NCI-H748 (cell line): Measurements from ENCODE around the gene METTL9.
"Not testable (repeated sequence)": the region's sequence is repeated elsewhere in the genome, so short reads cannot be mapped to it uniquely, and the experiment has no call there.

Source experiments
- DNase-seq: peaks from one replicate; lab custom pipeline; 2025; ENCODE audit not compliant: unreplicated experiment; lab: John Stamatoyannopoulos, UW

METTL9 gene

DNA sequence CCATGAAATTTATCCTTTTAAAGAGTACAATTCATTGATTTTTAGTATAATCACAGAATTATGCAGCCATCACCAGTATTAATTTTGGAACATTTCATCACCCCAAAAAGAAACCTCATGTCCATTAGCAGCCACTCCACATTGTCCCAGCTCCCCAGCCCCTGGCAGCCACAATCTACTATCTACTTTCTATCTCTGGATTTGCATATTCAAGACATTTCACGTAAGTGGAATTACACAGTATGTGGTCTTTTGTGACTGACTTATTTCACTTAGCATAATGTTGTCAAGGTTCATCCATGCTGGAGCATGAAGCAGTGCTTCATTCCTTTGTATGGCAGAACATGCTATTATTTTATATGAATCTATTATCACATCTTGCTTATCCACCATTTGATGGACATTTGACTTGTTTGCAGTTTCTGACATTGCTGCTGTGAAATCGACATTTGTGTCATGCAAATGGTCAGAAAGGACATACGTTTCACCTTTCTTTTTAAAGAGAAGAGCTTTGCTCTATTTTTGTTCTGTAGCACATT lies 10.7 kb downstream of the METTL9 start:
- no peak for DNase-seq

DNA sequence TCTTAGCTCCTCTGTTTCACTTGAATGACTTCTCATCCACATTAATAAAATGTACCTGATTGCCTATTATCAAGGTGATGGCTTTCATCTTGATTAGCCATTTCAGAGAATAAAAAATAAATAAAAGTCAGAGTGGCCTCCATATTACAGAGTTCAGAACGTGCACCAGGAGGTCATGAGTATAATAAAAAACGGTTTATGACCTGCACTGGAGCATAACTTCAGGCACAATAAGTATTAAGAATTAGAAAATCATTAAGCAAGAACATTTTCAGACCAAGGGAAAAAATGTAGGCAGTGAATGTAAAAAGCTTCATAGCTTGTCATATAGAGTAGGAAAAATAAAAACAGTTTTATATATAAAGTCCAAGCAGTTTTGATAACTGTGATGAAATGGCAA lies 11.4 kb downstream of the METTL9 start:
- no peak for DNase-seq

DNA sequence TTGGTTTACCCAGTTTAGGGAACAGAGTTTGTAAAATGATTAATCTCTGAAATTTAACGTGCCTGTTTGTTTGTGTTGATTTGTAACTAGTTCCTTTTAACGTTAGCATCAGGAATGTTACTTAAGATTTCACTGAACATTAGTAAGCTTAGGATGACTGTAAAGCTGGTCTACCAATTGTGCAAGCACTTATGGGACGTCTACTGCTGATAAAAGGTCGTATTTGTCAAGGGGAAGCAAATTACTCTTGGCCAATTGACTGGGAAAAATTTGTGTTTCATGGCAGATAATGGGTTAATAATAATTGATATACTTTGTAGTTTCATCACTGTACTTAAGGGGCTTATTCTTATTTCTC lies 11.8 kb downstream of the METTL9 start:
- no peak for DNase-seq

DNA sequence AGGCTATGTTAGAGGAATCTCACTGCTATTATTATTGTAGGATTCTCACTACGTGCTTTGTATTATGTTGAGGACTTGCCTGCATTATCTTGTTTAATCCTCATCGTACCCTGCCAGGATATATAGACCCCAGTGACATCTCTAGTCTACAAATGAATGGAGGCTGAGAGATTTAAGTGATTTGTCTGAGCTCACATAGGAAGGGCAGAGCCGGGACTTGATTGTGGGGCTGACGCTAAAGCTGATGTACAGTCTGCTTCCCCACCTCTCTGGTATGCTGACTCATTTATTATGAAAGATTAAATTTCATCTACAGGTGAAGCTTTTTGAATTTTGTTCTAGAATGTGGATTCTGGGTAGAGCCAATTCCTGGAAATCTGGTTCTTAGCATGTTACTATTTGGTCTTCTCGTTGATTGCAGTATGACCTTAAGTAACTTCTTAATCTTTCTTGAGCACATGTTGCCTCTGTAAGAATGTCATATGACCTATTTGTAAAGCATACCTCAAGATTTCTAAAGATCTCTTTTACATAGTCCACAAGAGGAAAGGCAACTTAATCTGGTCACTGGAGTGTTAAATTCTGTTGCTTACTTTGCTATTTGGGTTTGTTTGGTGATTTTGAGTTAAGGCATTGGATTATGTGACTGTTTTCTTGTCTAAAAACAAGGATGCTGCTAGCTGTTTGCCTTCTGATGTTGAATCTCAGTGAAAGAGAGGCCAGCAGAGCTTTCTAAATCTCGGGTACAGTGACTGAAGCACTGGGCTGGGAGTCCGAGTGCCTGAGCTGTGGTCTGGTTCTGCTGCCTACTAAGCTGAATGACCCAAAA lies 12.4 kb downstream of the METTL9 start:
- DNase-seq: no peak

DNA sequence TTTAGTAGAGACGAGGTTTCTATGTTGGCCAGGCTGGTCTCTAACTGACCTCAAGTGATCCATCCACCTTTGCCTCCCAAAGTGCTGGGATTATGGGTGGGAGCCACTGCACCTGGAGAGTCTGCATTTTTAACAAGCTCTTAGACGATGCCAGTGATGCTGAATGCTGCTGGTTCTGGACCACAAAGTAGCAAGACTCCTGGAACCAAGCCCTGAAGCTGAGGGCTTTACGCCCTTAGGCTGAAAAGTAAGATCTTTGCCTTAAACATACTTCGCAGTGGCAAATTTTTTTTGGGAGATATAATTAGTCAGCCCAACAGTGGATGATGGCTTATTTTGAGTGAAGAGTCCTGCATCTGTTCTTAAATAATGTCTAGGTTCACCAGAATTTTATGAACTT lies 14.0 kb downstream of the METTL9 start:
- DNase-seq: no peak

DNA sequence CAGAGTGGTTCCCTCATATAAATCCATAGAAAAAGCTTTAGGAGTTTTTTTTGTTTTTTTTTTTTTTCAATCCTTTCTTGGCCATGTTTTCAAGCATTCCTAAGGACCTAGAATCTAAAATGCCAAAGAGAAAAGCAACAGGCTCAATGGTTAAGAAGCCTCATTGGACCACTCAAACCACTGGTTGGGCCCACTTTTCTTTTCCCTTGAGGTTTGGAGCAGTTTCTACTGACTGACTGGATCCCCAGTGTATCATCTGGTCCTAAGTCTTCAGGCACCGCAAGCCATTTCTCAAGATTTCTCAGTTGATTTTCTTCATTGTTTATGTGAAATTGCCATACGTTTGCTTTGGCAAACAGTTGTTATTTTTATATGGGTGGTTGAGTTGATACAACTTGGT lies 14.4 kb downstream of the METTL9 start:
- DNase-seq: no peak

DNA sequence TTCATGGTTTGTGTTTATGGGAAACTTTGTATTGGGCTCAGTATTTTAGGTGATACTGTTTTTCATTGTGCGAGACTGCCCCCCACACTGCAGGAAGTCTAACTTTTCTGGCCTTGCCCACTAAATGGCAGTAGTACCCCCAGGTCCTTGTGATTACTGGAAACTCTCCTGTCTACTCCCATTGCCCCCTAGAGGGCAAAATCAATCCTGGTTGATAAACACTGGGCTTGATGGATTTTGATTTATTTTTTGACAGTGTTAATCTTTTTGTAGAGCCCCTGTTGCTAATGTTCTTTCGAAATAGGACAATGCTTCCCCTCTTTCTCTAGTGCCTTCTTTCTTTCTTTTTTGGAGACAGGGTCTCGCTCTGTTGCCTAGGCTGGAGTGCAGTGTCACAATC lies 15.5 kb downstream of the METTL9 start:
- DNase-seq: no peak

DNA sequence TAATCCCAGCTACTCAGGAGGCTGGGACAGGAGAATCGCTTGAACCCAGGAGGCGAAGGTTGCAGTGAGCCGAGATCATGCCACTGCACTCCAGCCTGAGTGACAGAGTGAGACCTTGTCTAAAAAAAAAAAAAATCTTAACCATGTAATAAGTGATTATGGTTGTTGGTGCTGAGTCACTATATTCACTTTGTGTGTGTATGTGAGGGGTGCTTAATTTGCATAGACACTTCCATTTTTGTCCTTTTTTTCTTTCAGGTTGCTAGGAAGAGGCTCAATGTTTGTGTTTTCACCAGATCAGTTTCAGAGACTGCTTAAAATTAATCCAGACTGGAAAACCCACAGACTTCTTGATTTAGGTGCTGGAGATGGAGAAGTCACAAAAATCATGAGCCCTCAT lies 18.2 kb downstream of the METTL9 start:
- no peak for DNase-seq

DNA sequence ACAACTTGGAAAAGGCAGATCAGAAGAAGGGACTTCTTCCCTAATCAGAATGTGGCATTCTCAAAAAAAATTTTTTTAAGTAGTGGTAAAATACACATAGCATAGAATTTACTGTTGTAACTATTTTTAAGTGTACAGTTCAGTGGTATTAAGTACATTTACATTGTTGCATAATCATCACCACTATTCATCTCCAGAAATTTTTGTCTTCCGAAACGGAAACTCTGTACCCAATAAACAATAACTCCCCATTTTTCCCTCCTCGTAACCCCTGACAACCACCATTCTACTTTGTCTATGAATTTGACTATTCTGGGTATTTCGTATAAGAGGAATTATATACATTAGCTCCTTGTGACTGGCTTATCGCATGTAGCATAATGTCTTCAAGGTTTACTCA lies 18.9 kb downstream of the METTL9 start:
- DNase-seq: no peak

DNA sequence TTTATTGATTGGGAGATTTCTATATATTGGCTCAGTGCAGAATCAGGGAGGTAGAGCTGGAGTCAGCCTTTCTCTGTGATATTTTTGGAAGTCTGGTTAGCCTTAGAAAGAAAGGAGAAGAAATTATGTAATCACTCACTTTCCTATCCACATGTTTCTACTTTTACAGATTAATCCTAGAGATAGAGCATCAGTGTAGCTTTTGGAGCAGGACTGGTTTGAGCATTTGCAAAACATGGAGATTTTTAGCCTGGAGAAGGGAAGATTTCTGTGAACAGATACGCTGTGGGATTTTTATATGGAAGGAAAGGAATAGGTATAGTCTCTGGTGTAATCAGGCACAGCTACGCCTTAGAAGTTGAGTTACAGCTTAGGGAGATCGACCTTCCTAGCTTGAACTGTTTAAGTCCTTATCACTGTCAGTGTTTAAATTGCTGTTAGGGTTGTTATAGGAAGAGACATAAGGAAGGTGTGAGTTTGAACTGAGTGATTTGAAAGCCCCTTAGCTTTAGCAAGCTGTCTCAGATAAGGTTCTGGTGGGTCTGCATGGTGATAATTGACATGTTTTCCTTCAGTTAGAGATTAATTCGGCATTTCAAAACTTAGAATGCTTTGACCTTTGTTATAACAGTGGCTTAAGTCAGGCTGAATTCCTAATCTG lies 20.5 kb downstream of the METTL9 start:
- no peak for DNase-seq

DNA sequence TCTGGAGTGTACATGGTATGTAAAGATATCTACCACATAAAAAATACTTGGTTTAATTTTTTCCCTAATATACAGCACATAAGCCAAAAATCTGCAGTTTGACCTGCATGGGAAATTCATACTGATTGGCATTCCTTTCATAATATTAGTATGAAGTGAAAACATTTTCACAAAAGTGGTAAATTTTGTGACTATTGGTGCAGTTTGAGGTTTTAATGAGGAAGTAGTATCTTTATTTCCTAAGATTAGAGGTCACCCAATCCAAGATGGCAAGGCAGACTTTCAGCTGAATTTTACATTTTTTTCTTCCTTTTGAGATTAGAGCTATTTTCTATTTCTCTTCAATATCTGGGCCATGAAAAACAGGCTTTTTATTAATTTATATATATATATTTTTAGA lies 21.2 kb downstream of the METTL9 start:
- no peak for DNase-seq

DNA sequence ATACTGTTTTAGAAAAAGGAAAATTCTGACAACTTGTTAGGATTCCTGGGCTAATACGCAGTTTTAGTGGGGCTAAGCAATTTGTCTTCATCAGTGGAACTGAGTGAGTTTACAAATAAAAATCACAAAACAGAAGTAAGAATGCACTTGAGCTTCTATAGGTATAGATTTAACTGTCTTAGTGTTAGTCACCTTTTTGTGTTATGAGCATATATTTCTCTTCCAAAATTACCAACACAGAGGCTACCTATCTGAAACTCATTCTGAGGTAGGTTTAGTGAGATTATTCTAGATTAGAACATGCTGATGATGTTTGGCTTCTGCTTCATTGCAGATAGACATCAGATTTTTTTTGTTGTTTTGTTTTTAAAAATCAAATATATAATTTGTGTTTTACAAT lies 23.2 kb downstream of the METTL9 start:
- no peak for DNase-seq

DNA sequence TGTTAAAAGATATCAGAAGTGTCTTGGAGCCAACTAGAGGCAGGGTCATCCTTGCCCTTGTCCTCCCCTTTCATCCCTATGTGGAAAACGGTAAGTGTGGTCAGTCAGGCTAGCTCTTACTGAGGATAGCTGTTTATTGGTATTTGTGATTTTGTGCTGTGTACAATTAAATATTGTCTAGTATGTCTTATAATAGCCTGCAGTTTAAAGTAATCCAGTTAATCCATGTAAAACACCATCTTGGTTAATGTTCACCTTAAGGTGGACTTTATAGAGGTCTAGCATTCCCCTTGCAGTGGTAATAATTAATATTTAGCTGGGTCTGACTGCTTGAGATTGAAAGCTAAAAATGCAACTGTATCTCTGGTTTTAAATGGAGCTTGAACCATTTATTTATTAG lies 25.6 kb downstream of the METTL9 start:
- no peak for DNase-seq

DNA sequence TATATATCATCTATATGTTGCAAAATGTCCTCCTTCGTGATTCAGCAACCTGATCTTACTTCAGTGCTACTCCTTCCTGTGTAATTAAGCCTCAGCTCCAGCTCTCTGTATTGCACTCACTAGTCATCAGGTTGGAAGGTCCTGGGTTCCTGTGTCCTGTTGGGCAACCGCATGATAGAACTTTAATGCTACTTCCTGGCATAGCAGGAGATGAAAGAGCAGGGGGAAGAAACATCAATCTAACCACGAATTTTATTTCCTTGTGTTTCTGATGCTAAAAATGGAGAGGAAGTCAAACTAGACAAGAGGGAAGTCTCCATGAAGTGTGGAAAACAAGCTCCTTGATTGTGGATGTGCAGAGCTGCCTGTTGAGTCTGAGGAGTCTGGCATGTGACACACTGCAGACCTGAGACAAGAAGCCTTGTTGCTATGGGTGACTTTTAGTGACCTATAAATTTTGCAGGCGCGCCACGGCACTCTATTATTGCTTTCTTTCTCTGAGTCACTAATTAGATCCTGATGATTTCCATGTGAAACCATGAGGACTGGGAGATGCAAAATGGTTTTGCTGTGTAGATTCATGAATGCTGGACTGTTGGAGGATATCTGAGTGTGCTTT lies 27.4 kb downstream of the METTL9 start:
- no peak for DNase-seq

DNA sequence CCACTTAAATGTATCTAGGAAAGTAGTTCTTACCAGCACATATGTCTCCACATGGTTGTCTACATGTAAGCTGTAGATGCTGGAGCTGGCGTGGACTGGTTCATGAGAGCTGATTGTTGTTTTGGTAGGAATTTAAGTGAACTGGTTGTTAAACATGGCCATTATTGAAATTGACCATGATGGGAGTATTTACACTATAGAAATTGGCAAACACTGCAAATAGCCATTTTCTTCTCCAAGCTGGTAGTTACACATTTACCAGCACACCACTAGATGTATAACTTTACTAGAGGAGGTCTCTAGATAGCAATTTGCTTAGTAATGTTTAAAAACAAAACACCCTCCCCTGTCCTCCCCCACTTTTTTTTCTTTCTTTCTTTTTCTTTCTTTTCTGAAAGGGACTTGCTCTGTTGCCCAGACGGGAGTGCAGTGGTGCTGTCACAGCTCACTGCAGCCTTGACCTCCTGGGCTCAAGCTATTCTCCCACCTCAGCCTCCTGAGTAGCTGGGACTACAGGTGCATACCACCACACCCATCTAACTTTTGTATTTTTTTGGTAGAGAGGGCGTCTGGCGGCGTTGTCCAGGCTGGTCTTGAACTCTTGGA lies 28.8 kb downstream of the METTL9 start:
- DNase-seq: no peak

DNA sequence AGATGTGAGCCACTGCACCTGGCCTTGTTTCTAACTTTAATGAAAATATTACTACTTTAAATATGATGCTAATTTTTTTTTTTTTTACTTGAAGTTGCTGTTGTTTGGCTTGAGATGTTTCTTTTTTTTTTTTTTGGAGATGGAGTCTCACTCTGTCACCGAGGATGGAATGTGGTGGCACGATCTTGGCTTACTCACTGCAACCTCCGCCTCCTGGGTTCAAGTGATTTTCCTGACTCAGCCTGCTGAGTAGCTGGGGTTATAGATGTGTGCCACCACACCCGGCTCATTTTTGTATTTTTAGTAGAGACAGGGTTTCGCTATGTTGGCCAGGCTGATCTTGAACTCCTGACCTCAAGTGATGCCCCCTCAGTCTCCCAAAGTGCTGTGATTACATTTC lies 29.4 kb downstream of the METTL9 start:
- no peak for DNase-seq

DNA sequence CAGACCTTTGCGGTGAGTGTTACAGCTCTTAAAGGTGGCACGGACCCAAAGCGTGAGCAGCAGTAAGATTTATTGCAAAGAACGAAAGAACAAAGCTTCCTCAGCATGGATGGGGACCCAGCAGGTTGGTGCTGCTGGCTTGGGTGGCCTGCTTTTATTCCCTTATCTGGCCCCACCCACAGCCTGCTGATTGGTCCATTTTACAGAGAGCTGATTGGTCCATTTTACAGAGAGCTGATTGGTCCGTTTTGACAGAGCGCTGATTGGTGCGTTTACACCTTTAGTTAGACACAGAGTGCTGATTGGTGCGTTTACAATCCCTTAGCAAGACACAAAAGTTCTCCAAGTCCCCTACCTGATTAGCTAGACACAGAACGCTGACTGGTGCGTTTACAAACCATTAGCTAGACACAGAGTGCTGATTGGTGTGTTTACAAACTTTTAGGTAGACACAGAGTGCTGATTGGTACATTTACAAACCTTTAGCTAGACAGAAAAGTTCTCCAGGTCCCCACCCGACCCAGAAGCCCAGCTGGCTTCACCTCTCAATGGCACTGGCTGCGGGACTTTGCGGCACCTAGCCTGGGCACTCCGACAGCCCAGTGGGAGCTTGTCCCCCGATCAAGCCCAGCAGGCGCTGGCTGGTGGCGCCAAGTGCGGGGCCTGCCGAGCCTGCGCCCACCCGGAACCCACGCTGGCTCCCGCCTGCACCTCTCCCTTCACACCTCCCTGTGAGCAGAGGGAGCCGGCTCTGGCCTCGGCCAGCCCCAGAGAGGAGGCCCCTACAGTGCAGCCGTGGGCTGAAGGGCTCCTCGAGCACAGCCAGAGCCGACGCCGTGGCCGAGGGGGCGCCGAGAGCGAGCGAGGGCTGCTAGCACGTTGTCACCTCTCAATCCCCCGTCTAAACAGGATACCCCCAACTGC lies 30.5 kb downstream of the METTL9 start:
- not testable (repeated sequence) for DNase-seq

DNA sequence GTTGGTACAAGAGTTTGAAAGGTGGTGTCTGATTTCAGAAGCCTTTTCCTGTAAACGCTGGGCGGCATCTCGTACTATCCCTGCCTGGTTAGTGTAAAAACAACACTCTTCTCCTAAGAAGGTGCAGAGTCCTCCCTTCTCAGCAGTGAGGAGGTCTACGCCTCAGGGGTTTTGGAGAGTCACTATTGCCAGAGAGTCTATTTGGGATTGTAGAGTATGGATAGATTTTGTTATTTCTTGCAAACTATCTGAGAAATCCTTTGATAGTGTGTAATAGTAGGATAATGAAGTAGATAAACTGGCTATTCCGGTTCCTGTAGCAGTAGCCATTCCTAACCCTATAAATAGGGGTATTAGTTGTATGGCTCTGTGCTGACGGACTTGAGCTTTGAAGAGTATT lies 31.5 kb downstream of the METTL9 start:
- DNase-seq: peak; percentile 33

DNA sequence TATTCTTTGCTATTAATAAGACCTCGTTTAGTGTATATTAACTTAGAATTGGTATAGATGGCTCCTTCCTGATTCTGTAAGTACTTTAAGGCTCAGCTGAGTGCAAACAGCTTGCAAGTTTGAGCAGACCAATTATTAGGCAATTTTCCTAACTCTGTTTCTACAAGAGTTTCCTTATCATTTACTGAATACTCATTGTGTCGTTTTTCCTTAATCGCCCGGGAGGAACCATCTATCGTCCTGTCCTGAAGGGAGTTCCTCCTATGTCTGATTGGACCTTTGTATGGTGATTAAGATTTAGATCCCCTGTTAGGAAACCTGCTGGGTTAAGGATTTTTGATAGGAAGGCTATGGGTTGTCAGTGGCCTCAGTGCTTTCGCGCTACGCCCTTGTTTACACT lies 32.0 kb downstream of the METTL9 start:
- DNase-seq: not testable (repeated sequence)

DNA sequence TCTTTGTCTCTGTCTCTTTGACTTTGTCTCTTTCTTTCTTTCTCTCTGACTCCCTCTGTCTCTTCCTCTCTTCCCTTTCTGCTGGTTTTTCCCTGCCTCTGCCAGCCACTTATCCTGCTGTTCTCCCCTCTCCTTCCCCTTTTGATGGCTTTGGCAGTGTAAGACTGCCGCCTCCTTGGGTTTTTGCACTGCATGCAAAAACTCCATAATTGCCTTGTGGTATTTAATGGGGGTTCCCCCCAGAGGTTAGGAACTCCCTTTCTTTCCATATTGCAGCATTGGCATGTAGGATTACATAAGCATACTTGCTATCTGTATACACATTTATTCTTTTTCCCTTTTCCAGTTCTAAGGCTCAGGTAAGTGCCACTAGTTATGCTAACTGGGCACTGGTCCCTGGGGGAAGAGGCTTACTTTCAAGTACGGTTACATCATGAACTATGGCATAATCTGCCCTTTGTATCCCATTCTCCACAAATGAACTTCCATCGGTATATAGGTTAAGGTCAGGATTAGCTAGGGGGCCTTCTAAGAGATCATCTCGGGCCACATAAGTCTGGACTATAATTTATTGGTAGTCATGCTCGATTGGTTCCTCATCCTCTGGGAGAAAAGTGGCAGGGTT lies 32.7 kb downstream of the METTL9 start:
- DNase-seq: not testable (repeated sequence)
